ENCODE data around the gene XPC.
"Not testable (repeated sequence)": the region's sequence is repeated elsewhere in the genome, so short reads cannot be mapped to it uniquely, and the experiment has no call there.

The XPC gene

GRCh38 chr3:14132120-14132519, 46.3 kb downstream of the XPC start:
- no peak for DNase-seq

- DNase-seq: no peak
Measured at GRCh38 chr3:14131134-14131533, 47.3 kb downstream of the XPC start.

GRCh38 chr3:14130707-14131106, 47.7 kb downstream of the XPC start:
- no peak for DNase-seq

DNA sequence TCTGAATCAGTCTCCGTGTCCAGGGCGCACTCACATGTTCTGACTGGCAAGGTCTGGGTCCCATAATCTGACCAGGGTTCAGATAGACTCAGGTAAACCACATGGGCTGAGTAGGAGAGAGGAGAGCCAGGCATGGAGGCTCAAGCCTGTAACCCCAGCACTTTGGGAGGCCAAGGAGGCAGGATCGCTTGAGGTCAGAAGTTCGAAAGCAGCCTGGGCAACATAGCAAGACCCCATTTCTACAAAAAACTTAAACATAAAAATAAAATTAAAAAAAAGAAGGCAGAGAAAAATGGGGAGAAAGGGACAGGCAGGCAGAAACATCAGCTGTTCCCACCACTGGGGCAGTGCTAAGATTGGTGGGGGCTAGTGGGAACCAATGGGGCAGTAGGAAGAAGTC, 48.2 kb downstream of the XPC start:
- no peak for DNase-seq

DNA sequence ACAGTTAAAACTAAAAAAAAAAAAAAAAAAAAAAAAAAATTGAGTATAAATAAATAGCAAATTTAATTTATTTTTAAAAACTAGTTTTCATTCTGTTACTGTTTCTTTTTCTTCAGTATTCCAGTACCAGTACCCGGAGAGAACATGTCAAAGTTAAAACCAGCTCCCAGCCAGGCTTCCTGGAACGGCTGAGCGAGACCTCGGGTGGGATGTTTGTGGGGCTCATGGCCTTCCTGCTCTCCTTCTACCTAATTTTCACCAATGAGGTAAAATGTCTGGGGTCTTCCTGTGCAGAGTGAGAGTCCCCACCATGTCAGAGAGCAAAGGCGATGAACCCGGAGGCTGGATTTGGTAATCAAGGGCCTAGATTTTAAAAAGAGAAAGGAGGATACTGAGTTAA, 49.1 kb downstream of the XPC start:
- DNase-seq: no peak

GRCh38 chr3:14128724-14129123, 49.7 kb downstream of the XPC start:
- no peak for DNase-seq

GRCh38 chr3:14127516-14128161, 50.8 kb downstream of the XPC start:
- DNase-seq: no peak

DNA sequence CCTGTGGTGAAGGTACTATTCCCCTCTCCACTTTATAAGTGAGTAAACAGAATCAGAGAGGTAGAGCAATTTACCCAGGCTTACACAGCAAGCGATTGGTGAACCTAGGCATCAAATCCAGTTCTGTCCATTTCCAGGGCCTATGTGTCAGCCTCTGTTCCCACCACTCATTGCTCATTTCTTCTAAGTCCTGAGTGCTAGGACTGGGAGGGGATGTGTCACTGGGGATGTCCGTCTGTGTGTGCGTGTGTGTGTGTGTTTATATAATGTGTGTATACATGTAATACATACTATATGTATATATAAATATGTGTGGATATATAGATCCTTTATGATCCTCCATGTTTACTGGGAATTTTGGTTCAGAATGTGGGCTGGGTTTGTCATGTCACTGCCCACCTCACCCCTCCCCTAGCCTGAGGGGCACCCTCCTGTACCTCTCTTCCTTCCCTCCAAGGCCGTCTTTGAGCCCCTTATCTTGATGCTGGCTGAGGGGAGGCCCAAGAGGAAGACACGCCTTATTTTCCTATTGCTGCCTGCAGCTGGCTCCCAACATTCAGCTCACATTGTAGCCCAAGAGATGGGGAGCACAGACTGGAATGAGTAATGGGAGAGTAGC, 51.4 kb downstream of the XPC start:
- no peak for DNase-seq

- no peak for DNase-seq
Measured at GRCh38 chr3:14126017-14126886, 52.1 kb downstream of the XPC start.

GRCh38 chr3:14125193-14126016, 53.0 kb downstream of the XPC start:
- DNase-seq: peak; percentile 53

- peak; percentile 98 for DNase-seq
Measured at GRCh38 chr3:14124615-14125192, 53.7 kb downstream of the XPC start, which contains the start of the genes CHCHD4 and TMEM43. TSS of gene CHCHD4 (minus strand) at chr3:14124870. CDS start at chr3:14124676, 194 bp downstream. TSS of gene TMEM43 (plus strand) at chr3:14125052. CDS start at chr3:14125194, 142 bp downstream.

- peak; percentile 55 for DNase-seq
Measured at GRCh38 chr3:14124223-14124614, 54.2 kb downstream of the XPC start.

GRCh38 chr3:14123308-14124222, 54.8 kb downstream of the XPC start:
- DNase-seq: no peak

- DNase-seq: no peak
Measured at GRCh38 chr3:14122301-14122700, 56.1 kb downstream of the XPC start.

- no peak for DNase-seq
Measured at GRCh38 chr3:14121859-14122258, 56.5 kb downstream of the XPC start.

DNA sequence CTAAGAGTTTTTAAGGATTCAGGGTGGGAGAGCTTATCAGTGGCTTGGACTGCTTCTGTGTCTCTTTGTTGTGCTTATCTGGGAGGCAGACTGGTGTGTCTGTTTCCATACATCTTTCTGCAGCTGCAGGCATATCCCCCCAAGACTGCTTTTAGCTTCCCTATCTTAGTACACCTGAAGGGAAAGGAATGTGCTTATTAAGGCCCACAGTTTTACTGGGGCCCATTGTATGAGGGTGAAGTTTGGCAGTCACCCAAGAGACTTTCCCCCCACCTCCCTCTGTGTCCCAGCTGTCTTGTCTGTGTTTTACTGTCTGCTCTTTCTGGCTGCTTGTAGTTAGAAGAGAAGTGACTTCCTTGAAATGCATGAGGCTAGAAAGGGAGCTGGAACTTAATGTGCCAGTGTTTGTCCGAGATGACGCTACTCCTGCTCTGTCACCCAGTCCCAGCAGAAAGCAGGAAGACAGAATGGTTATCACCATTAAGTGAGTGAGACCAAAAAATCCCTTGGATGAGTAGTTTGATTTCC, 57.4 kb downstream of the XPC start:
- not testable (repeated sequence) for DNase-seq

DNA sequence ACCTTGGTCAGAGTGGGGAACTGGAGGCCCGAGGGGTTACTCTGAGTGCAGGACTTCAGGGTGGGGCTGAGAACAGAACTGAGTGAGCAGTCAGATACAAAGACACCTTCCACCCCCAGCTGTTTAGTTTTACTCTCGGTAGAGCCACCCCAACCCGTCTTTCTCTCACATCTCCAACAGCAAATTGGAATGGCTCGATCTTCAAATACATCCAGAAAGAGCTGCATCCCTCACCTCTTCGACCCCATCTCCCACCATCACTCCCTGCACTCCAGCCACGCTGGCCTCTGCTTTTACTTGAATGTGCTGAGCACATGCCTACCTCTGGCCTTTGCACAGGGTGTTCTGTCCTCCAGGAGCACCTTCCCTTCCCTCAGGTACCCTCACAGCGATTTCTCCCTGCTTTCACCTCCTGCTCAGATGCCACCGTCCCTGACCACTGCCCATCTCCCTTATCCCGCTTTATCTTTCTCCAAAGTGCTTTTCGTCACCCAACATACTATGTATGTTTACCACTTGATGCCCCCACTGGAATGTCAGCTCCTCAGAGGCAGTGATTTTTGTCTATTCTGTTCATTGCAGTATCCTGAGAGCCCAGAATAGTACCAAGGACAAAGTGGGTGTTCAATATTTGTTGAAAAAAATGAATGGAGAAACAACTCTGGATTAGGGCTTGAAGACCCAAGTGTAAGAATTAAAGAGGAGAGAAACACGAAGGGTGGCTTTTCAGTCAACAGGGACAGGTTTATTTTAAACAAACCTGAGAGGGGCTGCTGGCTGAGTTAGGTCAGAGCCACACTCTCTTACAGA, 58.1 kb downstream of the XPC start:
- no peak for DNase-seq

- no peak for DNase-seq
Measured at GRCh38 chr3:14119651-14120050, 58.8 kb downstream of the XPC start.

DNA sequence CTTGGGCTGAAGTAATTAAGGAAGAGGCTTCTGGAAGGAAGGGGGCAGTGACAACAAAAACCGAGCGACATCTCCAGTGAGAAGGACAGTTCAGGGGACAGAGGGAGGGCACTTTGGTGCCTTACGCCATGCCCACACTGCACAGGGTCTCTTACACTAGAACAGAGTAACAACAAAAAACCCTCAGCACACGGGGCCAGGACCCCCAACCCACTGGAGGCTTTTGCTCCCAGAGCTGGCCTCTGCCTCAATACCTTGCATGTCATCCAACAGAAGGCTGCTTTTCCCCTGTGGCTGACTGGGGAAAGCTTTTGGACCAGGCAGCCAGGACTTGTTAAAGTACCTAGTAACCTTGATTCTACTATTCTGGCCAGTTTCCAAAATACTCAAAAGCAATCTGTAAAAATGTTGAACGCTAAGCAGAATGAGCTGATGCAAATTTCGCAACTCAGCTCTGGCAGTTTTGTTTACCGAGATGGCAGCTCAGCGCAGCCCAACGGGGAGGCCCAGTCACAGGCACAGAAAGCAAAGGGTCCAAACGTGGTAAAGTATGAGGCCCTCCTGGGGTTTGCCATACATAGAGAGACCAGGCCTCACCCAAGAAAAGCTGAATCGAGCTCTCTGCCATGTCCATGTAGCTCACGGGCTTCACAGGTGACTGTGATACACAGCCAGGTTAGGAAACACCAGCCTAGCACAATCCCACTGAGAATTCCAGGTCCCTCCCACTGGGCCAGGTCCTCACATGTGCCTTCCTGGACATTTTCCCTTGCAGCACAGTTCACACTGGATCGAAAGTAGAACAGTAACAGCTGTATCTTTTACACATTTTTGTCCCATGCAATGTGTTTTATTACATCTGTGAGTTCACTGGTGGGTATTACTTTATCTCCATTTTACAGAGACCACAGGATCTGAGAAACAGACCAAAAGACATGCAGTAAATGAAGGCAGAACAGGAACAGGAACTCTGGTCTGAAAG, 59.7 kb downstream of the XPC start:
- no peak for DNase-seq
